IMR-90 (cell line): ENCODE results near the gene PLCG2. TPM values are rescaled to one million over a fixed set of nuclear protein-coding genes. Genes with fewer than 3 reads are reported as not detected.

Experiments
- ATAC-seq: fragments of 200-7000 bp; cut with Tn5 transposase; 2 replicates; pipeline ENCODE4 v1.9.1; 2020; ENCODE audit warnings: low read depth, mild to moderate bottlenecking, moderate library complexity
- BruUV-seq: library from RNA; stranded (reverse); fragments of 400-500 nt; replicated peaks from 2 replicates; lab custom pipeline; 2021; lab: Mats Ljungman, UMichigan
- CTCF ChIA-PET: fragments of 300-600 bp; formaldehyde crosslinking; extraction: SDS; loops from one replicate; lab custom pipeline; 2021; ENCODE audit warnings: antibody characterized with exemption; lab: Yijun Ruan, JAX
- POLR2A ChIA-PET: fragments of 300-600 bp; sonication (Branson Sonifier 250); formaldehyde crosslinking; loops from one replicate; lab custom pipeline; 2022; ENCODE audit warnings: antibody characterized with exemption; ENCODE audit not compliant: unreplicated experiment; lab: Charles Lee
- DNase-seq: peaks from one replicate; pipeline ENCODE4 v3.0.0; 2013
- H2AFZ ChIP-seq: replicated peaks from 2 replicates; pipeline ENCODE3; 2013; ENCODE audit warnings: low read length, mild to moderate bottlenecking; ENCODE audit not compliant: poor library complexity
- H2AK5ac ChIP-seq: 2 replicates; pipeline ENCODE4 v1.6.1; 2013; ENCODE audit warnings: low read depth, low read length, inconsistent platforms
- H2AK9ac ChIP-seq: replicated peaks from 2 replicates; pipeline ENCODE3; 2013; ENCODE audit warnings: mild to moderate bottlenecking, low read depth, low read length, moderate library complexity; ENCODE audit not compliant: poor library complexity
- H2BK120ac ChIP-seq: 2 replicates; pipeline ENCODE4 v1.6.1; 2013; ENCODE audit warnings: low read depth, low read length, inconsistent platforms
- H2BK15ac ChIP-seq: 3 replicates; pipeline ENCODE4 v1.6.1; 2013; ENCODE audit warnings: low read depth, low read length, inconsistent platforms
- H2BK20ac ChIP-seq: 2 replicates; pipeline ENCODE4 v1.6.1; 2013; ENCODE audit warnings: low read depth, mild to moderate bottlenecking, inconsistent platforms, low read length, moderate library complexity
- H2BK5ac ChIP-seq: 2 replicates; pipeline ENCODE4 v1.6.1; 2013; ENCODE audit warnings: mild to moderate bottlenecking, low read depth, low read length, inconsistent platforms; ENCODE audit not compliant: poor library complexity, severe bottlenecking
- H3K14ac ChIP-seq: replicated peaks from 2 replicates; pipeline ENCODE4 v1.6.1; 2013; ENCODE audit warnings: low read depth, low read length, inconsistent platforms
- H3K18ac ChIP-seq: 2 replicates; pipeline ENCODE4 v1.6.1; 2013; ENCODE audit warnings: low read depth, low read length, control low read depth
- H3K23ac ChIP-seq: 2 replicates; pipeline ENCODE4 v1.6.1; 2013; ENCODE audit warnings: low read depth, low read length, inconsistent platforms
- H3K27ac ChIP-seq: 2 replicates; pipeline ENCODE4 v1.5.1; 2013; ENCODE audit warnings: mild to moderate bottlenecking, control low read depth, low read length; ENCODE audit not compliant: insufficient read depth
- H3K27me3 ChIP-seq: 2 replicates; pipeline ENCODE4 v1.6.1; 2013; ENCODE audit warnings: low read length; ENCODE audit not compliant: control insufficient read depth, insufficient read depth
- H3K36me3 ChIP-seq: 2 replicates; pipeline ENCODE4 v1.6.1; 2013; ENCODE audit warnings: low read length, mixed read lengths; ENCODE audit not compliant: control insufficient read depth, insufficient read depth
- H3K4ac ChIP-seq: 2 replicates; pipeline ENCODE4 v1.6.1; 2013; ENCODE audit warnings: low read depth, low read length, inconsistent platforms
- H3K4me1 ChIP-seq: 2 replicates; pipeline ENCODE4 v1.6.1; 2013; ENCODE audit warnings: low read length, mixed read lengths; ENCODE audit not compliant: control insufficient read depth, insufficient read depth
- H3K4me2 ChIP-seq: 2 replicates; pipeline ENCODE4 v1.6.1; 2013; ENCODE audit warnings: low read depth, mild to moderate bottlenecking, control low read depth, low read length, moderate library complexity
- H3K4me3 ChIP-seq: 2 replicates; pipeline ENCODE4 v1.5.1; 2013; ENCODE audit warnings: low read depth, mild to moderate bottlenecking, control low read depth, low read length, moderate library complexity; ENCODE audit not compliant: insufficient read depth
- H3K56ac ChIP-seq: 2 replicates; pipeline ENCODE4 v1.6.1; 2013; ENCODE audit warnings: low read length, inconsistent platforms; ENCODE audit not compliant: insufficient read depth; ENCODE audit errors: extremely low read depth
- H3K79me1 ChIP-seq, 2 experiments: 2 replicates each; pipeline ENCODE4 v1.6.1; 2013; ENCODE audit warnings: low read length in 2 of 2, inconsistent platforms in 1 of 2, low read depth in 1 of 2
- H3K9ac ChIP-seq: 2 replicates; pipeline ENCODE4 v1.6.1; 2013; ENCODE audit warnings: low read depth, low read length, control low read depth
- H3K9me1 ChIP-seq: 2 replicates; pipeline ENCODE4 v1.6.1; 2013; ENCODE audit warnings: low read length, inconsistent platforms; ENCODE audit not compliant: insufficient read depth
- H3K9me3 ChIP-seq: 2 replicates; pipeline ENCODE4 v1.6.1; 2013; ENCODE audit warnings: low read length; ENCODE audit not compliant: control insufficient read depth, insufficient read depth
- H4K20me1 ChIP-seq: 2 replicates; pipeline ENCODE4 v1.6.1; 2013; ENCODE audit warnings: low read length, inconsistent platforms; ENCODE audit not compliant: insufficient read depth
- H4K5ac ChIP-seq: 2 replicates; pipeline ENCODE4 v1.6.1; 2013; ENCODE audit warnings: mild to moderate bottlenecking, low read depth, low read length, control low read depth
- H4K8ac ChIP-seq, 2 experiments: 2 replicates each; pipeline ENCODE4 v1.6.1; 2013; ENCODE audit warnings: low read depth in 2 of 2, low read length in 2 of 2, control low read depth in 1 of 2, inconsistent platforms in 1 of 2
- H4K91ac ChIP-seq: 2 replicates; pipeline ENCODE4 v1.6.1; 2013; ENCODE audit warnings: low read depth, low read length, inconsistent platforms; ENCODE audit not compliant: insufficient read depth
- BHLHE40 ChIP-seq: fragments of 150-350 bp; IDR thresholded peaks from 2 replicates; pipeline ENCODE4 v1.6.1; 2016; ENCODE audit warnings: mild to moderate bottlenecking, low read depth, low read length
- ELK1 ChIP-seq: fragments of 150-350 bp; IDR thresholded peaks from 2 replicates; pipeline ENCODE4 v1.6.1; 2016; ENCODE audit warnings: low read depth, mild to moderate bottlenecking, low read length, moderate library complexity, borderline replicate concordance
- FOS ChIP-seq: fragments of 150-350 bp; IDR thresholded peaks from 2 replicates; pipeline ENCODE4 v1.6.1; 2016; ENCODE audit warnings: low read depth, low read length
- MAFK ChIP-seq: IDR thresholded peaks from 2 replicates; pipeline ENCODE4 v1.6.1; 2012; ENCODE audit warnings: low read depth, low read length, improper control_type of control experiment
- MAZ ChIP-seq: IDR thresholded peaks from 2 replicates; pipeline ENCODE4 v1.6.1; 2012; ENCODE audit warnings: low read depth, mild to moderate bottlenecking, low read length, improper control_type of control experiment, moderate library complexity, borderline replicate concordance
- MXI1 ChIP-seq: IDR thresholded peaks from 2 replicates; pipeline ENCODE4 v1.6.1; 2012; ENCODE audit warnings: low read depth, mild to moderate bottlenecking, low read length, moderate library complexity, borderline replicate concordance
- WGBS, 2 experiments: methylation state at CpG; one replicate each; pipeline versions ENCODE4 v1.1.5 to v1.1.7; 2013; ENCODE audit warnings: missing lambda C conversion rate in 2 of 2; ENCODE audit not compliant: insufficient read length in 1 of 2; ENCODE audit errors: extremely low coverage in 2 of 2; 5-methylcytosine and 5-hydroxymethylcytosine counted together
- dilution Hi-C: fragments of 300-500 bp; cut with HindIII; formaldehyde crosslinking; loops from one replicate; pipeline ENCODE4 v1.14.3; 2018; ENCODE audit warnings: low sequenced_read_pairs; ENCODE audit not compliant: unreplicated experiment
- in situ Hi-C: fragments of 300-500 bp; cut with MboI; formaldehyde crosslinking; loops from 3 replicates; pipeline ENCODE4 v1.14.3; 2019; ENCODE audit warnings: low sequenced_read_pairs, inconsistent platforms, mixed read lengths
- intact Hi-C: fragments of 100-400 bp; cut with micrococcal nuclease; formaldehyde crosslinking; loops from 2 replicates; pipeline ENCODE4 v1.10.0; 2022
- polyA plus RNA-seq, 3 experiments: library from polyadenylated mRNA; depleted of rRNA; stranded (reverse); fragments of >200 nt; gene quantifications; 2 replicates each; pipeline ENCODE4 v1.2.3, GENCODE V29; 2012; ENCODE audit warnings: low replicate concordance in 1 of 3
- total RNA-seq: library from RNA; depleted of rRNA; stranded (reverse); fragments of >200 nt; gene quantifications from 2 replicates; pipeline ENCODE4 v1.2.3, GENCODE V29; 2012

PLCG2 gene
- total and polyA plus RNA-seq, 2 of the 4 experiments (the other 2 are of a cell fraction), result 0.14 to 0.18 TPM

- Histone ChIP-seq H3K18ac (no peak overlapping the region), H2BK15ac (no peak overlapping the region), H4K20me1 (no peaks in the 10 kb centered on the region), H3K4me2 (no peak overlapping the region), H4K8ac (no peak overlapping the region), H2AK9ac (no peak overlapping the region), H3K9me3 (no peaks in the 10 kb centered on the region), H3K4me3 (no peak overlapping the region), H3K27me3 (peaks cover 3% of the 10 kb centered on the region; the same call in 1 of the 2 replicates), H3K9me1 (no peaks in the 10 kb centered on the region), H2AFZ (no peak overlapping the region), H4K5ac (no peak overlapping the region), H3K36me3 (no peaks in the 10 kb centered on the region), H3K9ac (no peak overlapping the region), H2BK120ac (no peak overlapping the region), H4K91ac (no peak overlapping the region), H2BK5ac (no peak overlapping the region), H3K27ac (no peak overlapping the region), H3K79me1 (no peaks in the 10 kb centered on the region), H3K4me1 (no peaks in the 10 kb centered on the region), H3K56ac (no peak overlapping the region), H3K4ac (no peak overlapping the region), H2AK5ac (no peak overlapping the region), H3K14ac (no peak overlapping the region), H2BK20ac (no peak overlapping the region), H3K23ac (no peak overlapping the region)
- in situ Hi-C loops, result no loop called here
- no TSS peak for BruUV-seq
- CTCF ChIA-PET, result no interaction called here
- intact Hi-C loops, result no loop called here
- POLR2A ChIA-PET, result no interaction called here
- no peak for DNase-seq
- dilution Hi-C loops, result no loop called here
- WGBS, 2 experiments, result no CpG with 5 or more reads among the region's 4 CpGs
- TF ChIP-seq ELK1, result no peak
- no peak for TF ChIP-seq MAFK
- no peak for TF ChIP-seq FOS
- no peak for TF ChIP-seq MAZ
- no peak for TF ChIP-seq MXI1
- TF ChIP-seq BHLHE40, result no peak
- no peak for ATAC-seq
Measured at GRCh38 chr16:81846105-81846504, 67.0 kb downstream of the PLCG2 start.
